GM12878 (cell line): ENCODE measurements around the gene SLC44A3.

Experiments
- ATF7 ChIP-seq: fragments of 450-650 bp; IDR thresholded peaks from 2 replicates; pipeline ENCODE4 v1.6.1; 2016; ENCODE audit warnings: low read depth, mild to moderate bottlenecking
- BACH1 ChIP-seq: fragments of 450-650 bp; IDR thresholded peaks from 2 replicates; pipeline ENCODE4 v1.6.1; 2017; ENCODE audit warnings: mild to moderate bottlenecking, borderline replicate concordance
- ZSCAN29 ChIP-seq: fragments of 450-650 bp; IDR thresholded peaks from 2 replicates; pipeline ENCODE4 v1.6.1; 2017; ENCODE audit warnings: mild to moderate bottlenecking, moderate library complexity
- ZZZ3 ChIP-seq: IDR thresholded peaks from 2 replicates; pipeline ENCODE4 v1.6.1; 2011; ENCODE audit warnings: low read depth; ENCODE audit not compliant: control insufficient read depth, insufficient read length

- TF ChIP-seq ZSCAN29 (no peak), BACH1 (no peak), ZZZ3 (no peak), ATF7 (no peak)
Measured at GRCh38 chr1:94797291-94797690, 22.9 kb upstream of the SLC44A3 start.
